ENCODE data around the gene MAN1B1.

The MAN1B1 gene

DNA sequence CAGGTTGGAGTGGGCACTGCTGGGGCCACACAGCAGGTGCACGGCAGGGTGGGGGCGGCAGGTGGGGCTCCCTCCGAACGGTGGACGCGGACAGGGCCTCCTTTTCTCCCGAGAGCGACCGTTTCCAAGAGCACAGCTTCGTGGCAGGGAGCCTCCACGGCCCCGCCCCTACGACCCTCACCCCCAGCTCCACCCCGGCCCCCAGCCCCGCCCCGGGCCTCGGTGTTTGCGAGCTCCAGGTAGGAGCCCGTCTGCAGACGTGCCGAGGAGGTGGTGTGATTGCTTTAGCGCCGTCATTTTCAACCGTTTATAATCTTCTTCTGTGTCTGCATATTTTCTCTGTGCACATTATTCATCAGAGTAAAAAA, 61.0 kb downstream of the MAN1B1 start:
- Histone ChIP-seq H3K27me3 (replicated peaks) (no peaks in the 10 kb centered on the region), H3K27ac (no peak overlapping the region), H3K36me3 (replicated peaks) (no peaks in the 10 kb centered on the region), H3K4me3 (ENCODE audit: low read depth, low read length) (no peak overlapping the region)
- in situ Hi-C loops (cut with HindIII; ENCODE audit: low pct_ligation_motif_present, low sequenced_read_pairs): no loop called here
- no peak for DNase-seq
- TF ChIP-seq, protein P1, sequence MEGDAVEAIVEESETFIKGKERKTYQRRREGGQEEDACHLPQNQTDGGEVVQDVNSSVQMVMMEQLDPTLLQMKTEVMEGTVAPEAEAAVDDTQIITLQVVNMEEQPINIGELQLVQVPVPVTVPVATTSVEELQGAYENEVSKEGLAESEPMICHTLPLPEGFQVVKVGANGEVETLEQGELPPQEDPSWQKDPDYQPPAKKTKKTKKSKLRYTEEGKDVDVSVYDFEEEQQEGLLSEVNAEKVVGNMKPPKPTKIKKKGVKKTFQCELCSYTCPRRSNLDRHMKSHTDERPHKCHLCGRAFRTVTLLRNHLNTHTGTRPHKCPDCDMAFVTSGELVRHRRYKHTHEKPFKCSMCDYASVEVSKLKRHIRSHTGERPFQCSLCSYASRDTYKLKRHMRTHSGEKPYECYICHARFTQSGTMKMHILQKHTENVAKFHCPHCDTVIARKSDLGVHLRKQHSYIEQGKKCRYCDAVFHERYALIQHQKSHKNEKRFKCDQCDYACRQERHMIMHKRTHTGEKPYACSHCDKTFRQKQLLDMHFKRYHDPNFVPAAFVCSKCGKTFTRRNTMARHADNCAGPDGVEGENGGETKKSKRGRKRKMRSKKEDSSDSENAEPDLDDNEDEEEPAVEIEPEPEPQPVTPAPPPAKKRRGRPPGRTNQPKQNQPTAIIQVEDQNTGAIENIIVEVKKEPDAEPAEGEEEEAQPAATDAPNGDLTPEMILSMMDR (IDR thresholded peaks at IDR 0.05; ENCODE audit: low read depth, low read length, missing control alignments): no peak

DNA sequence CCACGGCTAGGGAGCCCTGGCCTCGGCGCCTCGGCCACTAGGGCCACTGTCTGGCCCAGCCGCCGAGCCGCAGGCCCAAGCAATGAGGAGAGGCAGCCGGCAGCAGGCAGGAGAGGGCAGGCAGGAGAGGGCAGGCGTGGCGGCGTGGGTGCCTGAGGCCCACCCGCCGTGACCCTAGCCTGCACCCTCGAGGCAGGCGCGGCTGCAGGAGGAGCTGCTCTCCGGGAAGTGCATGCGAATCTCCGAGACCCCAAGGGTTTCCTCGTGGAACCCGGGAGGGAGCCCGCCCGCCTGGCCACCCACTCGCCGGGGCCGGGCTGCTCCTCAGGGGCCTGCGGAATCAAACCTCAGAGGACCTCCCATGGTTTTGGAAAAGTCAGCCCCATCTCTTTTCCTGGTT, 61.5 kb downstream of the MAN1B1 start:
- Histone ChIP-seq H3K36me3 (replicated peaks) (no peaks in the 10 kb centered on the region), H3K27ac (no peak overlapping the region), H3K27me3 (replicated peaks) (no peaks in the 10 kb centered on the region), H3K4me3 (ENCODE audit: low read depth, low read length) (no peak overlapping the region)
- in situ Hi-C loops (cut with HindIII; ENCODE audit: low pct_ligation_motif_present, low sequenced_read_pairs): no loop called here
- TF ChIP-seq, protein P1 (IDR thresholded peaks at IDR 0.05; ENCODE audit: low read depth, low read length, missing control alignments): no peak
- no peak for DNase-seq

DNA sequence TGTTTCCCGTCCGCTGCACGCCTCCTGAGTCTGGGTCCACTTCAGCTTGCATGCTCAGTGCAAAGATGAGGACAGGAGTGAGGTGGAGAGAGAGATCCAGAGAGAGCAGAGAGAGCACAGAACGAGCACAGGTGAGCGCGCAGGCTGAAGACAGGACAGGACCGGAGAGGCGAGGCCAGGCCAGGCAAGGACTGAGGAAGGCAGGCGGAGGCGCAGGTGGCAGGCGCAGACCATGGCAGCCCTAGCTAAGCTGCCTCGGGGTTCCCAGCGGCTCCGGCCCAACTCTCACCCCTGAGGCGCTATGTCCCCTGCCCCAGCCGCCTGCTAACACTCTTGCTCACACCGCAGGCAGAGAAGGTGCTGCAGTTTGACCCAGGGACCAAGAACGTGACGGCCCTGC, 61.9 kb downstream of the MAN1B1 start:
- Histone ChIP-seq H3K27ac (no peak overlapping the region), H3K36me3 (replicated peaks) (no peaks in the 10 kb centered on the region), H3K27me3 (replicated peaks) (no peaks in the 10 kb centered on the region), H3K4me3 (ENCODE audit: low read depth, low read length) (no peak overlapping the region)
- in situ Hi-C loops (cut with HindIII; ENCODE audit: low pct_ligation_motif_present, low sequenced_read_pairs): no loop called here
- TF ChIP-seq, protein P1 (IDR thresholded peaks at IDR 0.05; ENCODE audit: low read depth, low read length, missing control alignments): no peak
- DNase-seq: no peak

DNA sequence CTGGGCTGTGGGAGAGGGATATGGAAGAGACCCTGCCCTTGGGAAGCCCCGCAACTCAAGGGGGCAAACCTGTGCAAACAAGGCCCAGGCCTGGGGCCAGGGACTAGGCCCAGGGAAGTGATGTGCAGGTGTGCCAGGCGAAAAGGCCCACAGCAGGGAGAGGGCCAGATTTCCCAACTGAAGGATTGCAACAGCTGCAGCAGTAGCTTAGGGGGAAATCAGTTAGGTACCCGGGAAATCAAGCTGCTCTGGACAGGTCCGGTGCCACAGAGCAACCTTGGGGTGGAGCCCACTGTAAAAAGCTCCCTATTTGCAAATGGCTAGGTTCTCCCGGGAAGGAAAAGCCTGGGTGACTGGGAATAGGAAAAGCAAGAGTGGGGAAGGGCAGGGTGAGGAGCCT, 62.6 kb downstream of the MAN1B1 start:
- TF ChIP-seq, protein P1 (IDR thresholded peaks at IDR 0.05; ENCODE audit: low read depth, low read length, missing control alignments): no peak
- Histone ChIP-seq H3K27me3 (replicated peaks) (no peaks in the 10 kb centered on the region), H3K4me3 (ENCODE audit: low read depth, low read length) (no peak overlapping the region), H3K36me3 (replicated peaks) (no peaks in the 10 kb centered on the region), H3K27ac (no peak overlapping the region)
- in situ Hi-C loops (cut with HindIII; ENCODE audit: low pct_ligation_motif_present, low sequenced_read_pairs): no loop called here
- DNase-seq: no peak

DNA sequence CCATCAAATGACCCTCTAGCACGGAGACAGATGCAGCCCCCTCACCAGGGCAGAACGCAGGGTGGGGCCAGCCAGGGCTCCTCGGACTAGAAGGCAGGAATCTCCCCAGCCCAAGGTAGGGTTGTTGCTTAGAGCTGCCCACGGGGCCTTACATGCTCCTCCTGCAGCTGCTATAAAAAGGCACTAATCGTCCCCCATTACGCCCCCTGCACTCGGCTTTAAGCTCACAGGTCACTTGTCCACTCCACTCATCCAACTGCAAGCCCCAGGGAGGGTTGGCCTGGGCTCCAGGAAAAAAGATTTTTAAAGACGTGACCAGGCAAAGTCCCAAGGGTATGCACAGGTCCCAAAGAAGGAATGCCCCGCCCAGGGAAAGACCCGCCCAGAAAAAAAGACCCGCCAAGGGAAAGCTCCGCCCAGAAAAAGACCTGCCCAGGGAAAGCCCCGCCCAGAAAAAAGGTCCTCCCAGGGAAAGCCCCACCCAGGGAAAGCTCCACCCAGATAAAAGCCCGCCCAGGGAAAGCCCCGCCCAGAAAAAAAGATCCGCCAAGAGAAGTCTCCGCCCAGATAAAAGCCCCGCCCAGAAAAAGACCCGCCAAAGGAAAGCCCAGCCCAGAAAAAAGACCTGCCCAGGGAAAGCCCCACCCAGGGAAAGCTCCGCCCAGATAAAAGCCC, 63.3 kb downstream of the MAN1B1 start:
- TF ChIP-seq, protein P1 (IDR thresholded peaks at IDR 0.05; ENCODE audit: low read depth, low read length, missing control alignments): no peak
- DNase-seq: no peak
- H3K27me3 ChIP-seq (replicated peaks): no peaks in the 10 kb centered on the region
- no peak overlapping the region for H3K27ac ChIP-seq
- no peaks in the 10 kb centered on the region for H3K36me3 ChIP-seq (replicated peaks)
- H3K4me3 ChIP-seq (ENCODE audit: low read depth, low read length): no peak overlapping the region
- in situ Hi-C loops (cut with HindIII; ENCODE audit: low pct_ligation_motif_present, low sequenced_read_pairs): no loop called here

All from brain microvascular endothelial cell (primary cell).